Neural progenitor cell (in vitro differentiated cells): ENCODE measurements around the gene FXYD4.

ENCODE experiments used
- CTCF ChIP-seq: fragments of 200-600 bp; sonication (generic); IDR thresholded peaks from 2 replicates; pipeline ENCODE4 v1.5.1; 2017; ENCODE audit warnings: antibody characterized with exemption, mild to moderate bottlenecking
- EZH2 ChIP-seq: fragments of 200-600 bp; sonication (generic); IDR thresholded peaks from 2 replicates; pipeline ENCODE4 v1.6.1; 2017; ENCODE audit warnings: antibody characterized with exemption, mild to moderate bottlenecking, moderate library complexity

- no peak for TF ChIP-seq CTCF
- TF ChIP-seq EZH2: no peak
Observed at GRCh38 chr10:43365001-43365400, 6.4 kb upstream of the FXYD4 start.
